ENCODE measurements around the gene PFKM.
"Not testable (repeated sequence)": the region's sequence is repeated elsewhere in the genome, so short reads cannot be mapped to it uniquely, and the experiment has no call there.

Gene PFKM

GRCh38 chr12:48119078-48119833 lies at the start of gene PFKM:
TSS of gene PFKM (plus strand) at chr12:48119364. CDS start at chr12:48122775, 3,411 bp downstream.
- DNase-seq: peak; percentile 32

GRCh38 chr12:48070033-48070432 lies 49.1 kb upstream of the PFKM start:
- no peak for DNase-seq

- DNase-seq: no peak
These were observed 48.4 kb upstream of the PFKM start for GRCh38 chr12:48070731-48071130.

DNA sequence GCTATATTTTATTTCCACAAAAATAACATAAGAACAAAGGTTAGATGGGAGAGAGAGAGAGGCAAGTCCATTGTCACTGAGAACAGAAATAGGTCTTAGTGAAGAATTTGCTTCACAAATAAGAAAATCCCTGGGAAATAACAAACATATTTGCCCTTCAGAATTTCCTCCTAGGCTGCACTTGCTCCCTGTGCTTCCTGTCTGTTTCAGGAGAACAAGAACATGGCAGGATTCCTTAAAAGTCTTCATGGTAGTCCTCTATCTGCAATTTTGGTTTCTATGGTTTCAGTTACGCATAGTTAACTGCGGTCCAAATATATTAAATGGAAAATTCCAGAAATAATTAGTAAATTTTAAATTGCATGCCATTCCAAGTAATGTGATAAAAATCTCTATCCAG lies 47.4 kb upstream of the PFKM start:
- DNase-seq: no peak

DNA sequence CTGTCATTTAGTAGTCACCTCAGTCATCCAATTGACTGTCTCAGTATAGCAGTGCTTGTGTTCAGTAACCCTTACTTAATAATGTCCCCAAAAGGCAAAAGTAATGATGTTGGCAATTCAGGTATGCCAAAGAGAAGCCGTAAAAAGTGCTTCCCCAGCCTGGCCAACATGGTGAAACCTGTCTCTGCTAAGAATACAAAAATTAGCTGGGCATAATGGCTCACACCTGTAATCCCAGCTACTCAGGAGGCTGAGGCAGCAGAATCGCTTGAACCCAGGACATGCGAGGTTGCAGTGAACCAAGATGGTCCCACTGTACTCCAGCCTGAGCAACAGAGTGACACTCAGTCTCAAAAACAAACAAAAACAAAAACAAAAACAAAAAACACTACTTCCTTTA lies 46.9 kb upstream of the PFKM start:
- DNase-seq: no peak

GRCh38 chr12:48074266-48074665 lies 44.9 kb upstream of the PFKM start:
- no peak for DNase-seq

GRCh38 chr12:48075832-48076231 lies 43.3 kb upstream of the PFKM start:
- DNase-seq: no peak

DNA sequence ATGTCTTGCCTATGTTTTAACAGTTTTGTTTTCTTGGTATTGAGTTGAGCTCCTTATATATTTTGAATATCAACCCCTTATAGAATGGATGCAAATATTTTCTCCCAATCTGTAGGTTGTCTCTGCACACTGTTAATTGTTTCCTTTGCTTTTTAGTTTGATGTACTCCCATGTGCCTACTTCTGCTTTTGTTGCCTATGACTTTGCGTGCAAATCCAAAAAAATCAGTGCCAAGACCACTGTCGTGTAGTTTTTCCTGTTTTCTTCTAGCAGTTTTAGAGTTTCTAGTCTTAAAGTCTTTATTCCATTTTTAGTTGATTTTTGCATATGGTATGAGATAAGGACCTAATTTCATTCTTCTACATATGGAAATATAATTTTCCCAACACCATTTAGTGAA lies 42.1 kb upstream of the PFKM start:
- no peak for DNase-seq

GRCh38 chr12:48078901-48079300 lies 40.3 kb upstream of the PFKM start:
- no peak for DNase-seq

- DNase-seq: no peak
These were observed 38.9 kb upstream of the PFKM start for GRCh38 chr12:48080285-48080684.

- DNase-seq: no peak
These were observed 38.3 kb upstream of the PFKM start for GRCh38 chr12:48080821-48081220.

DNA sequence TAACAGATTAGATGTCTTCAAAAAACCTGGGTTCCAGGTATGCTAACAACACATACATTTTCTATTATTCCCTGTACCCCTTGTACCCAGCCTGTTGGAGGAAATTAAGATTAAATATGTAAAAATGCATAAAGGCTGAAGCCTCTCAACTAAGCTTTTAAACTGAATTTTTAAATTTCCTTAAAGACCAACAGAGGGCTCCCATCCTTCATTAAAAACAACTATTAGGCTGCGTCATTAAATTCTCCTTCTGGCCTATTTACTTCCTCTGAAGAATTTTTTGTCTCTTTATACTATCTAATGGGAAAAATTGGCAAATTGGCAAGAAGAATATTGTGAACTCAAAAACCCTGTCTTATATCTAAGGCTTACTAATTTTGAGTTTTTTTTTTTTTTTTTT lies 35.1 kb upstream of the PFKM start:
- no peak for DNase-seq

- DNase-seq: no peak
These were observed 34.2 kb upstream of the PFKM start for GRCh38 chr12:48084841-48085460.

- no peak for DNase-seq
These were observed 32.8 kb upstream of the PFKM start for GRCh38 chr12:48086327-48086726.

GRCh38 chr12:48092611-48093010 lies 26.6 kb upstream of the PFKM start:
- no peak for DNase-seq

GRCh38 chr12:48104531-48104930 lies 14.6 kb upstream of the PFKM start:
- no peak for DNase-seq

GRCh38 chr12:48105321-48105866 lies 13.8 kb upstream of the PFKM start:
- no peak for DNase-seq

DNA sequence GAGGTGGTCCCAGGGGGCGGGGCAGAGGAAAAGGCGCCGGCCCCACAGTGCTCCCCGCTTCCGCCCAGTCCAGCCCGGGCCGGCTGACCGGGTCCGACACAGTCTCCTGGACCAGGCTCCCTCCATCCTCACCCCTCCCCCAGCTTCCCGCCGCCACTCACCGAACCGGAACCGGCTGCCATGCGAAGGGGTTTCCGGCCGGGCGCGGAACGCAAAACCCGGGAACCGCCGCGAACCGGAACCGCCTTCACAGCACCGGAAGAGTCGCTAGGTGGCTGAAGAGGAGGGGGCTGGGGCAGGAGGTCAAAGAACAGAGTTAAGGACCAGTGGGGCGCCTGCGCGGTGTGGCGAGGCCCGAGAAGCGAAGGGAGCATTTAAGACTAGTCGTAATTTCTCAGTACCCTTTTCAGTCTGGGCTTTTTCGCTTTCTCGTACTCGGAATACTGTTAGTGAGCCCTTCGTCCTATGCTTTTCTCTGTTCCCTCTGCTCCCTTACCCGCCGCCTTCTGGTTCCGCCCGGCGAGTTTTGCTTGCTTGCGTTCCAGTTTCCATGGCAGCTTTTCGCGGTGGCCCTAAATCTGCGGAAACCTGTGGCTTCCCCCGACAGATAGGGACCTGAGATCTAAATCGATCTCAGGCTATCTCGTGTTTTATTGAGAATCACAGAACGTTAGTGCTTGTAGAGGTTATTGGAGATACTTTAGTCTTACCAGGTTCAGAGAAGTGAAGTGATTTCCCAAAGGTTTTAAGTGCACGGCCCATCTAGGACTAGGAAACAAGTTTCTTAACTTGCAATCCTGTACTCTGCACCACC lies 13.1 kb upstream of the PFKM start, which contains the start of gene SENP1:
TSS of gene SENP1 (minus strand) at position 213 of the 814 bp plus-strand sequence. CDS start 4,607 bp downstream, outside the sequence.
- DNase-seq: peak; percentile 60

- DNase-seq: no peak
These were observed 12.2 kb upstream of the PFKM start for GRCh38 chr12:48106681-48107613.

DNA sequence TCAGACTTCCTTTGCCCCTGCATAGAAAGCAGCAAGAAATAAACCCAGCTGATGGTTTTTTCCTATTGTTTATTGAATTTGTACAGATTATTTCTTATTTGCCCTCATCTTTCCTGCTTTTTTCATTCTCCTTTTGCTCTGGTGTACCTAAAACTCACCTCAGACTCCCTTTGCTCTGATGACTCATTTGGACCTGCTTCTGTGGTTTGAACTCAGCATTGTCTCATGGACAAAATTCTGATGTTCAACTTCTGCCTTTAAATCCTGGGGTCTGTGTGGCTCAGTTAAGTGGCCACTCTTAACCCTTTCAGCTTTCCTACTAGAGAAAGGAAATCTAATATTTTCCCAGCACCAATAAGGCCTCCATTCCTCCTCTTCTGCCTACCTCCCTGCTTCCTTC lies 9.7 kb upstream of the PFKM start:
- no peak for DNase-seq

DNA sequence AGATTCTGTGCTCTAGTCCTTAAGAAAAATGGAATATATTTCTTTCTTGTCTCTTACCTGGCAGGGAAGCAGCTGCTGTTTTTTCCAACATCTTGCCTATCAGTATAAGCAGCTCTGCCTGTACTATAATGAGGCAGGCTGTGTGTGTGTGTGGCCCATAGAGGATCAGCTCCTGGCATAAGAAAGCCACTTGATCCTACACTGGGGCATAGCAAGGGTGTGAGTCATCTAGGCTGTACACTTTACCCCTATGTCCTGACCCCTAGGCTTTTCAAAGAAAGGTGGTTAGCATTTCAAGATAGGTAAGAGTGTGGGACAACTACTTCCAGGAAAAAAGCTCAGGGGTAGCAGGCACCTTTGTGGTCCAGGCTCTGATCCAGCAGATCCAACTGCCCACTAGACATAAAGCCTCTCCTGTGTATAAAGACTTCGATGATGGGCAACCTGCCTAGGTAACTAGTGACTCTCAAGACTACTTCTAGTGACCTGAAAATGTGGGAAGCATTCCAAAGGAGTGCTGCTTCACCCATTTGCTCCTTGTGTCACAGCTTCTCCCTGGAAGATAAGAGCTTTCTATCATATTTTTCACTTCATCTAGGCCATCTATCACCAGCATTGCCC lies 8.4 kb upstream of the PFKM start:
- DNase-seq: no peak

DNA sequence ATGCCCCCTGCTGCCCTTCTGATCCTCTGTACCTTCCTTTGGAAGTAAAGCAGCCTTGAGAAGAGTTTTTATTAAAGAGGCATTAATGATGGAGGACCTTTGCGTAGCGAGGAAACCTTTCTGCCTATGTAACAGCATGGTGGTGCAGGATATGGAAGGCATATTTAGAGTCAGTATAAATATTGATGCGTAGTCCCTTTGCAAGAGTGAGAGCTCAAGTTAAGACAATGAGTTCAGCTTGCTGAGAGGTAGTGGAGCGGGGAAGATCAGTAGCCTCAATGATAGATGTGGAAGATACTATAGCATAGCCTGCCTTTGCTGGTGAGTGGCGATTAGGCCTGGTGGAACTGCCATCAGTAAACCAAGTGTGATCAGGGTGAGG lies 7.9 kb upstream of the PFKM start:
- DNase-seq: not testable (repeated sequence)

All from NCI-H345 (cell line).